GM21825 (cell line): ENCODE measurements around the gene ACSL4.
A peak's percentile ranks its signal among the peaks of the same experiment; 100 is the strongest.
"Not testable (repeated sequence)": the region's sequence is repeated elsewhere in the genome, so short reads cannot be mapped to it uniquely, and the experiment has no call there.

Source experiments
- ATAC-seq: cut with Tn5 transposase; IDR thresholded peaks from one replicate; pipeline ENCODE4 v1.9.1; 2021; ENCODE audit warnings: mild to moderate bottlenecking, moderate library complexity; ENCODE audit not compliant: unreplicated experiment

Gene ACSL4

GRCh38 chrX:109732807-109733612 is at the start of gene ACSL4:
ACSL4 (minus strand) TSS chrX:109733257; CDS start chrX:109683363, 49,894 bp downstream.
- ATAC-seq, result peak; percentile 88

DNA sequence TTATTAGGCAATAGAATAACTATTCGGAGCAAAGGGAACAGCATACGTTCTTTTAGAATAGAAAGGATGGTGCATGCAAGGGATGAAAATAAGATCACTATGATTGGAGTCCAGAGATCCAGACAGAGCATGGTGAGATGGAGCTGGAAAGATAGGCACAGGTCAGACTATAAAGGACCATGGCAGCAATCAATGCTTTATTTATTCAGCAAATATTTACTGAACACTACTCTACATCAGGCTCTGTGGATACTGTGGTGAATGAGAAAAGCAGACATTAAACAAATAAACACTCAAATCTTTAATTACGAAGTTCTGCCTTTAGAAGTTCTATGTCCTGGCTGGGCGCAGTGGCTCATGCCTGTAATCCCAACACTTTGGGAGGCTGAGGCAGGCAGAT is 44.7 kb upstream of the ACSL4 start:
- ATAC-seq, result no peak

DNA sequence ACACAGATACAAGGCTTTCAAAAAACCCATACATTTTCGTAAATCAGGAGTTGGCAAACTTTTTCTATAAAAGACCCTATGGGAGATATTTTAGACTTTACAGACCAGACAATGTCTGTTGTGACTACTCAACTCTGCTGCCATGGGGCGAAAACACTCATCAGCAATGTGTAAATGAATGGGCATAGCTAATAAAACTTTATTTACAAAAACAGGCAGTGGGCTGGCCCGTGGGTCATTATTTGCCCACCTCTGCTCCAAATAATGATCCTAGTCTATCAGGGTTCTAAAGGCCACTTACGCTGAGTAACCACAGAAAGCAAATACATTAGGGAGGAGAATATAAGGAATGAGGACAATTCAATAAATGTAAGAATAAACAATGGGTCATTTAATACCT is 43.9 kb upstream of the ACSL4 start:
- ATAC-seq, result no peak

DNA sequence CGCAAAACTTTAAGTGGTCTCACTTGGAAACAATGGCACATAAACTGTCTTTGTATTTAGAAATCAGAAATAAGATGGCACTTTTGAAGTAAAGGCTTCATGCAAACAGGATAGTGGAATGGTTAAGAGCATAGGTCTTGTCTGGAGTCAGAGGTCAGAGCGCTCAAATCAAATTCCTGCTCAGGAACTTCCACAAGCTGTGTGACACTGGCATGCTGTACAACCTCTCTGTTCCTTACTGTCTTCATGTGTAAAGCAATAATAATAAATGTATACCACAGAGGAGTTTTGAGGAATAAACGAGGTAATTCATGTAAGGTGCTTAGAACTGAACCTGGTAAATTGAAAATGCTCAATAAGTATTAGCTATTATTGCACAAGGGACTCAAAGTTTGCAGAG is 43.4 kb upstream of the ACSL4 start:
- no peak for ATAC-seq

DNA sequence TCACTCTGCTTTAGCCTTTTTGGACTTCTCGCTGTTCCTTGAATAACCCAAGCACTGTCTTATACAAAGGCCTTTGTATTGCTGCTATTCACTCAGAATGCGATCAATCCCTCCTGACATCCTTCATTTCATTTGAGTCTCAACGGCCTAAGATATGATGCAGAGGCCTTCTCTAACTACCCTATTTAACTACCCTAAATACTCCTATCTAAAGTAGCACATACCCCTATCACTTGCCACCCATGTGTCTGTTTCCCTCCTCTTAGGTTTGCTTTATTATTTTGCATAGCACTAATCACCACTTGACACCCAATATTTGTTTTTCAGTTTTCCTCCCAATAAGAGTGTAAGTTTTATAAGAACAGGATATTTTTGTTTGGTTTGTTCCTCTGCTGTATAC is 42.3 kb upstream of the ACSL4 start:
- no peak for ATAC-seq

DNA sequence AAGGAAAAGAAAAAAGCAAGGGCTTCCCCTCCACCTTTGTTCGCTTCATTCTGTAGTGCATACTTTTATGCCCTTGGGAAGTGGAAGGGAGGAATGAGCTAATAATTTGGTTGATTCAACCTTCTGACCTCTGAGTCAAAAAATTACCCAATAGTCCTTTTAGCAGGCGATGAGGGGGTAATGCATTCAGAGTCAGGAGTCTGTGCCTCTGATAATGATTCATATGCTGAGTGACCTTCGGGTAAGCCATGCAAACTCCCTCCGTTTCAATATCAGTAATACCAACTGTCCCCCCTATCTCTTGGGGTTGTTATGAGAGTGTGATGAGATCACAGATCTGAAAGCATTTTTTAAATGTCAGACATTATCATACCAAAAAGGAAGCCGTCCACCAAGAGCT is 41.6 kb upstream of the ACSL4 start:
- ATAC-seq, result peak; percentile 97

DNA sequence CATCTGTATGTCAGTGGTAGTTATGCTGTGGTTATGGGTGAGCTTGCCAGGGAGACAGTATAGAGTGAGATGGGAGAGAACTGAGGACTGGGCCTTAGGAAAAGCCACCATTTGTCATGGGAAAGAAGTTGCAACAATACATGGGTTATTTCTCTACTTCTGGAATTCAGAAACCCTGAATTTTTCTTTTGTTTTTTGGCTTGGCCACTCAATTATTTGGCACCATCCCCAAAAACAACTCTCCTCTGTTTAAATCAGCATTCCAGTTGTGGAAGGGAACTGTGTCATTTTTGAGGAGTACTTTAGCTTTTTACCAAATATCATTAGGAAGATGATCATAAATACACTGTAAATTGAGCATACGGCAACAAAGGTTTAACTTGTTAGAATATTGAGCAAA is 41.1 kb upstream of the ACSL4 start:
- ATAC-seq, result no peak

GRCh38 chrX:109773374-109773773 is 40.3 kb upstream of the ACSL4 start:
- peak; percentile 45 for ATAC-seq

GRCh38 chrX:109770780-109771179 is 37.7 kb upstream of the ACSL4 start:
- ATAC-seq, result no peak

- ATAC-seq, result no peak
Observed at GRCh38 chrX:109760922-109761250, 27.8 kb upstream of the ACSL4 start.

- ATAC-seq, result no peak
Observed at GRCh38 chrX:109760209-109760921, 27.3 kb upstream of the ACSL4 start.

DNA sequence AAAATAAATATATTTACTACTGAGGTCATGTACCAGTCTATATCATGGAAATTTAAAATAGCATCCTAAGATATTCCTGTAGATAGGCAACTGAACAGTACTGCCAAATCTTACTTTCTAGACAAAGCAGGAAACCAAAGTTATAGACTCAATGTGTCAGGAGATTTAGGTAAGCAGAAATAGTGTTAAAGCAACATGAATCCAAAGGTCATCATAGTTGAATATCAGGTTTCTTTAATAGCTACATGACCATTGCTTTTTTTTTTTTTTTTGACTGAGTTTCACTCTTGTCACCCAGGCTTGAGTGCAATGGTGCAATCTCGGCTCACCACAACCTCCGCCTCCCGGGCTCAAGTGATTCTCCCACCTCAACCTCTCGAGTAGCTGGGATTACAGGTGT is 20.2 kb upstream of the ACSL4 start:
- no peak for ATAC-seq

- no peak for ATAC-seq
Observed at GRCh38 chrX:109751698-109752097, 18.6 kb upstream of the ACSL4 start.

GRCh38 chrX:109749207-109749606 is 16.1 kb upstream of the ACSL4 start:
- no peak for ATAC-seq

DNA sequence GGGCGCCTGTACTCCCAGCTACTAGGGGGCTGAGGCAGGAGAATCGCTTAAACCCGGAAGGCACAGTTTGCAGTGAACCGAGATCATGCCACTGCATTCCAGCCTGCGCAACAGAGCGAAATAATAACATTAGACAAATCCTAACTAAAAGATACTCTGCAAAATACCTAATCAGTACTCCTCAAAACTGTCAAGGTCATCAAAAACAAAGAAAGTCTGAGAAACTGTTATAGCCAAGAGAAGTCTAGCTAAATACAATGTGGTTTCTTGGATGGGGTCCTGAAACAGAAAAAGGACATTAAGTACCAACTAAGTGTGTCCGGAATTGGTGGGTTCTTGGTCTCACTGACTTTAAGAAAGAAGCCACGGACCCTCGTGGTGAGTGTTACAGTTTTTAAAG is 14.6 kb upstream of the ACSL4 start:
- no peak for ATAC-seq

DNA sequence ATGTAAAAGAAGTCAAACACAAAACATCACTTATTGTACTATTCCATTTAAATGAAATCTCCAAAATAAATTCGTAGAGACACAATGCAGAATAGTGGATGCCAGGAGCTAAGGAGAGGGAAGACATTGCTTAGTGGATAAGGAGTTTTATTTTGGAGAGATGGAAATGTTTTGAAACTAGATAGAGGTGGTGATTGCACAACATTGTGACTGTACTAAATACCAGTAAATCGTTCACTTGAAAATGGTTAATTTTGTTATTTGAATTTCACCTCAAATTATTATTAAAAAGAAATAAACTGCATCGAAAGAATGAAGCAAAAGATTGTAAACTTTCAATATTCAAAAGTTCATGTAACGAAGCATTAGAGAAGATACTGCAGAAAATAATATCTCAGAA is 9.7 kb upstream of the ACSL4 start:
- ATAC-seq, result no peak

DNA sequence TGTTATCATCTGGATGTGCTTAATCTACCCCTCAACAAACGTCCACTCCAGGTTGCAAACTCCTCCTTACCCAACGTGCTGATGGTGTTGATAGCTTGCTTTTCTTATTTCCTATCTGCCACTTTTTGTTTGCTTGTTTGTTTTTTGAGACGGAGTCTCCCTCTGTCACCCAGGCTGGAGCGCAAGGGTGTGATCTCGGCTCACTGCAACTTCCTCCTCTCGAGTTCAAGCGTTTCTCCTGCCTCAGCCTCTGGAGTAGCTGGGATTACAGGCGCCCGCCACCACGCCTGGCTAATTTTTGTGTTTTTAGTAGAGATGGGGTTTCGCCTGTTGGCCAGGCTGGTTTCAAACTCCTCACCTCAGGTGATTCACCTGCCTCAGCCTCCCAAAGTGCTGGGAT is 7.8 kb upstream of the ACSL4 start:
- ATAC-seq, result not testable (repeated sequence)

GRCh38 chrX:109740433-109740809 is 7.4 kb upstream of the ACSL4 start:
- ATAC-seq, result no peak

GRCh38 chrX:109739625-109740432 is 6.8 kb upstream of the ACSL4 start:
- ATAC-seq, result no peak

DNA sequence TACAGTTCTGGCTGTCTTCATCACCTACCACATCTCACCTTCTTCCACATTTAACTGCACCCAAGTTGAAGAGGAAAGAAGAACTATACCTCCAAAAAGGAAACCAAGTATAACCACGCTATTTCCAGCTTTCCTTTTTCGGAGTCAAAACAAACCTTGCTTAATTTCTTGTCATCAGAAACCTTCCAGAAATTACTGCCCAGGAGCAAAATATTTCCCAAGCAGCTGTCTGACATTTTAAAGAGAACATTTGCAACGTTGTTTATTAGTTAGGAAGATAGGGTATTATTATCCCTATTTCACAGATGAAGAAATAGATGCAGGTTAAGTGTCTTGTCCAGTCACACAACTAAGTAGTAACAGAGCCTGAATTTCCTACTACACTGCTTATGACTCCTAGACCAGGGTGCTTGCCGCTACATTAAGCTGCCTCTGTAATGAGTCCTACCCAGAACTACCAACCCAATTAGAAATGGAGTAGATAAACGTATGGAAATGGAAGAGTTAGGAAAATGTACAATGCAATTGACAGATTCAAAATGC is 2.2 kb upstream of the ACSL4 start:
- ATAC-seq, result no peak

- no peak for ATAC-seq
Observed at GRCh38 chrX:109733613-109734083, 591 bp upstream of the ACSL4 start.
